ENCODE data around the gene SLC5A11. TPM values are rescaled to one million over a fixed set of nuclear protein-coding genes. Genes with fewer than 3 reads are reported as not detected.

The SLC5A11 gene, protein sequence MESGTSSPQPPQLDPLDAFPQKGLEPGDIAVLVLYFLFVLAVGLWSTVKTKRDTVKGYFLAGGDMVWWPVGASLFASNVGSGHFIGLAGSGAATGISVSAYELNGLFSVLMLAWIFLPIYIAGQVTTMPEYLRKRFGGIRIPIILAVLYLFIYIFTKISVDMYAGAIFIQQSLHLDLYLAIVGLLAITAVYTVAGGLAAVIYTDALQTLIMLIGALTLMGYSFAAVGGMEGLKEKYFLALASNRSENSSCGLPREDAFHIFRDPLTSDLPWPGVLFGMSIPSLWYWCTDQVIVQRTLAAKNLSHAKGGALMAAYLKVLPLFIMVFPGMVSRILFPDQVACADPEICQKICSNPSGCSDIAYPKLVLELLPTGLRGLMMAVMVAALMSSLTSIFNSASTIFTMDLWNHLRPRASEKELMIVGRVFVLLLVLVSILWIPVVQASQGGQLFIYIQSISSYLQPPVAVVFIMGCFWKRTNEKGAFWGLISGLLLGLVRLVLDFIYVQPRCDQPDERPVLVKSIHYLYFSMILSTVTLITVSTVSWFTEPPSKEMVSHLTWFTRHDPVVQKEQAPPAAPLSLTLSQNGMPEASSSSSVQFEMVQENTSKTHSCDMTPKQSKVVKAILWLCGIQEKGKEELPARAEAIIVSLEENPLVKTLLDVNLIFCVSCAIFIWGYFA
- not detected in 2 replicates for total RNA-seq

DNA sequence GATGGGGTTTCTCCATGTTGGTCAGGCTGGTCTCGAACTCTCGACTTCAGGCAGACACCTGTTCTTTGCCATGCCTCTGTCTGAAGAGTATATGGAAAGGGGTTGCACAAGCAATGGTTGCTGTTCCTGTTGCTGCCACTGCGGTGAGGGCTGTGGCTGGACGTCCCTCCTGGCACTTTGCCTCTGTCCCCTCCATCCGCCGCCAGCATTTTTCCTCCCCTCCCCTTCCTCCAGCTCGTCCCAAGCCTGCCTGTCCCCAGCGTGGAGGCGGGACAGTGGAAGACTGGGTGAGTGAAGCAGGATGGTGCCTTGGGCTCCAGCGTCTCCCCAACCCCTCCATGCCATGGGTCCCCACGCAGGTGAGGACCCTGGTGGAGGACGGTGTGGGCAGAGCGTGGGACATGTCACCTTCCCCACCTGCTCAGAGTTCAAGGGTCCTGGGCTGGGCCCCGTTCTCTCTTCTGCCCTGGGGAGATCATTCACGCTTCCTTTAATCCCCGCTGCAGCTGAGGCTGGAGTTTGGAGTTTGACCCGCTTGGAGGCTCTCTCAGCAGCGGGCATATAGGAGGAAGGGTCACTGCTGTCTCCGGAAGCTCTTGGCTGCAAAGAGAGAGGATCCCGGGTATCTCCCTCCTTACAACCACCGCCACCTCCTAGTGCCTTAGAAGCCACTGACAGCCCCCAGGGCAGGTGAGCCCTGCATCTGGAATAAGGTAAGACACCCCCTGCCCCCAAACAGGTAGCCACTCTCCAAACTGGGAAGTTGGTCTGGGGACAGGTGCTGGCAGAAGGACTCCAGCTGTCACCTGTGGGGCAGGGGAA lies at the start of gene SLC5A11:
TSS of gene SLC5A11 (plus strand) at position 238 of the 822 bp plus-strand sequence. CDS start 12,681 bp downstream, outside the sequence.

Other genes with a start within 250 kb of the SLC5A11 start
- 19.9 and 24.3 TPM in 2 replicates for gene TNRC6A, start 116.3 kb upstream of the SLC5A11 start, total RNA-seq
- gene ARHGAP17, start 169.4 kb downstream of the SLC5A11 start, total RNA-seq, result 17.0 and 17.9 TPM in 2 replicates

Measured in myometrial cell (primary cell).